Uterus (tissue), 4 donors: ENCODE measurements around the gene GHRH. TPM values are rescaled to one million over a fixed set of nuclear protein-coding genes. Genes with fewer than 3 reads are reported as not detected.

Experiments used
- DNase-seq, 2 donors: peaks; one replicate each; pipeline ENCODE4 v3.0.0-alpha.2; 2019 to 2020
- H3K27ac ChIP-seq, 2 donors: fragments of 200-600 bp; sonication (generic); 1 replicate in 1 of 2; 2 replicates in 1 of 2; pipeline ENCODE4 v1.5.1; 2016 to 2018
- H3K27me3 ChIP-seq, 2 donors: fragments of 200-600 bp; sonication (generic); one replicate each; pipeline ENCODE4 v1.5.1; 2018 to 2019; ENCODE audit warnings: control low read depth in 1 of 2
- H3K36me3 ChIP-seq, 2 donors: fragments of 200-600 bp; sonication (generic); one replicate each; pipeline ENCODE4 v1.5.1; 2019; ENCODE audit warnings: control low read depth in 1 of 2
- H3K4me1 ChIP-seq, 2 donors: fragments of 200-600 bp; sonication (generic); one replicate each; pipeline ENCODE4 v1.5.1; 2018 to 2019; ENCODE audit warnings: control low read depth in 1 of 2
- H3K4me3 ChIP-seq, 2 donors: fragments of 200-600 bp; sonication (generic); 1 replicate in 1 of 2; 2 replicates in 1 of 2; pipeline ENCODE4 v1.5.1; 2018 to 2019; ENCODE audit warnings: mild to moderate bottlenecking in 1 of 2
- H3K9me3 ChIP-seq, 2 donors: fragments of 200-600 bp; sonication (generic); one replicate each; pipeline ENCODE4 v1.5.1; 2019; ENCODE audit warnings: control low read depth in 1 of 2
- POLR2A ChIP-seq, 2 donors: fragments of 450-650 bp; IDR thresholded peaks; one replicate each; pipeline ENCODE4 v1.6.1; 2016; ENCODE audit warnings: antibody characterized with exemption in 2 of 2, mild to moderate bottlenecking in 1 of 2, moderate library complexity in 1 of 2
- intact Hi-C: fragments of 100-400 bp; cut with DNase I; formaldehyde crosslinking; loops from one replicate; pipeline ENCODE4 v1.15.1; 2023; ENCODE audit warnings: low total_unique reads
- total RNA-seq, 4 donors: library from RNA; depleted of rRNA in 3 of 4; stranded (reverse); fragments of >200 nt in 3 of 4; gene quantifications; one replicate each; pipeline versions ENCODE4 v1.1.0 to v1.2.4, GENCODE V29; 2014 to 2023
- TF ChIP-seq, protein P1 (sequence below), 4 experiments: fragments of 200-600 bp in 2 of 4; fragments of 450-650 bp in 2 of 4; sonication (generic) in 2 of 4; IDR thresholded peaks; one replicate each; pipeline ENCODE4 v1.5.1; 2016 to 2019; ENCODE audit warnings: antibody characterized with exemption in 4 of 4, mild to moderate bottlenecking in 2 of 4, moderate library complexity in 1 of 4
- donor health status: DM: yes; HTN: yes; CAD: no.

Gene GHRH
- total RNA-seq, 4 donors from 2014 or later, result not detected

DNA sequence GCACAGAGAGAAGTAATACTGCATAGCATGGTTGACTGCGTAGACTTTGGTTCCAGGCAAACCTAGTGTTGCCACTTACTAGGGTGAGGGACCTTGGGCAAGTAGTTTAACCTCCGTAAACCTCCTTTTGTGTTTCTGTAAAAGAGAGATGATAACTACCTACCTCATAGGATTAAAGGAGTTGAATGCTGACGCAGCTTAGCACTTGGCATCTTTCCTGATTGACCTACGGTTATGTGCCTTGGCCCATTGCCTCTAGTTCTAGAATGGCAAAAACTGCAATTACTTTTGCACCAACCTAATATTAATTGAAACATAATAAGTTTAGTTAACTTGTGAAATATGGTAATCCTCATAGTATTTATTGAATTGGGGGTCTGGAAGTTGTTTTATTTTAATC is 19.1 kb downstream of the GHRH start:
- H3K27me3 ChIP-seq, result no peaks in the 10 kb centered on the region
- no peaks in the 10 kb centered on the region for H3K36me3 ChIP-seq
- no peak for DNase-seq
- H3K4me3 ChIP-seq, result no peak overlapping the region
- TF ChIP-seq, protein P1, sequence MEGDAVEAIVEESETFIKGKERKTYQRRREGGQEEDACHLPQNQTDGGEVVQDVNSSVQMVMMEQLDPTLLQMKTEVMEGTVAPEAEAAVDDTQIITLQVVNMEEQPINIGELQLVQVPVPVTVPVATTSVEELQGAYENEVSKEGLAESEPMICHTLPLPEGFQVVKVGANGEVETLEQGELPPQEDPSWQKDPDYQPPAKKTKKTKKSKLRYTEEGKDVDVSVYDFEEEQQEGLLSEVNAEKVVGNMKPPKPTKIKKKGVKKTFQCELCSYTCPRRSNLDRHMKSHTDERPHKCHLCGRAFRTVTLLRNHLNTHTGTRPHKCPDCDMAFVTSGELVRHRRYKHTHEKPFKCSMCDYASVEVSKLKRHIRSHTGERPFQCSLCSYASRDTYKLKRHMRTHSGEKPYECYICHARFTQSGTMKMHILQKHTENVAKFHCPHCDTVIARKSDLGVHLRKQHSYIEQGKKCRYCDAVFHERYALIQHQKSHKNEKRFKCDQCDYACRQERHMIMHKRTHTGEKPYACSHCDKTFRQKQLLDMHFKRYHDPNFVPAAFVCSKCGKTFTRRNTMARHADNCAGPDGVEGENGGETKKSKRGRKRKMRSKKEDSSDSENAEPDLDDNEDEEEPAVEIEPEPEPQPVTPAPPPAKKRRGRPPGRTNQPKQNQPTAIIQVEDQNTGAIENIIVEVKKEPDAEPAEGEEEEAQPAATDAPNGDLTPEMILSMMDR (IDR thresholded peaks at IDR 0.05), result no peak
- TF ChIP-seq POLR2A (IDR thresholded peaks at IDR 0.05), result no peak
- intact Hi-C loops, result no loop called here
- H3K4me1 ChIP-seq, result no peaks in the 10 kb centered on the region
- no peaks in the 10 kb centered on the region for H3K9me3 ChIP-seq
- no peak overlapping the region for H3K27ac ChIP-seq

DNA sequence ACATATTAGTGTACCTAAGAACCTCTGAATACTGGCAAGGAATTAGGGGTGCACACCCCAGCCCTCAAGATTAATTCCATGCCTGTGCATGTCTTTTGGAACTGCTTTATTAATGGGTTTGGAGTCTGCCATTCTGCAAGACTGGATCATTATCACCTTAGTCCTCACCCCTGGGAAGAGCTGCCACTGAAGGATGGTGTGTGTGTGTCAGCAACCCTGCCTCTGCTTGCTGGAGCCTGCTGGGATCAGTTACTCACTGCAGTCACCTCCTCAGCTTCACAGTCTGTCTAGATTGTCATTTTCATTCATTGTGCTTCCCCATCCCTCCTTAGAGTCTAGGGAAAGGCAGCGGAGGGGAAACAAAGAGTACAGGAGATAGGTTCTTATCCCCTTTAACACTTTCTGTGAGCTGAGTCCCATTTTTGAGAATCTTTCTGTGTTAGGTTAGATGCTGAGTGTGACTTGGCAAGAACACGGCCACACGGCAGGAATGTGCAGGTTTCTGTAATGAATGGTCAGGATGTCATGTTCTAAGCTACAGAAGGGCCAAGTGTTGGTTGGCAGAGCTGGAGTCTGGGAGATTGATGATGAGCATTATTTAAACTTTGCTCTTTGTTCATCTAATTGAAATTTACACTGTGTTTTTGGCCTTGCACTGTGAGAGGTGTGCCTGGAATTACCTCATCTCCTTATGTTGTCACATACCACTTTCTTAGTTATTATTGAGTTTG is 21.1 kb downstream of the GHRH start:
- H3K4me1 ChIP-seq, result no peaks in the 10 kb centered on the region
- TF ChIP-seq, protein P1 (IDR thresholded peaks at IDR 0.05), result no peak
- TF ChIP-seq POLR2A (IDR thresholded peaks at IDR 0.05), result no peak
- no peaks in the 10 kb centered on the region for H3K9me3 ChIP-seq
- H3K4me3 ChIP-seq, result no peak overlapping the region
- no peaks in the 10 kb centered on the region for H3K27me3 ChIP-seq
- intact Hi-C loops, result no loop called here
- H3K36me3 ChIP-seq, result no peaks in the 10 kb centered on the region
- no peak overlapping the region for H3K27ac ChIP-seq
- DNase-seq, result no peak

DNA sequence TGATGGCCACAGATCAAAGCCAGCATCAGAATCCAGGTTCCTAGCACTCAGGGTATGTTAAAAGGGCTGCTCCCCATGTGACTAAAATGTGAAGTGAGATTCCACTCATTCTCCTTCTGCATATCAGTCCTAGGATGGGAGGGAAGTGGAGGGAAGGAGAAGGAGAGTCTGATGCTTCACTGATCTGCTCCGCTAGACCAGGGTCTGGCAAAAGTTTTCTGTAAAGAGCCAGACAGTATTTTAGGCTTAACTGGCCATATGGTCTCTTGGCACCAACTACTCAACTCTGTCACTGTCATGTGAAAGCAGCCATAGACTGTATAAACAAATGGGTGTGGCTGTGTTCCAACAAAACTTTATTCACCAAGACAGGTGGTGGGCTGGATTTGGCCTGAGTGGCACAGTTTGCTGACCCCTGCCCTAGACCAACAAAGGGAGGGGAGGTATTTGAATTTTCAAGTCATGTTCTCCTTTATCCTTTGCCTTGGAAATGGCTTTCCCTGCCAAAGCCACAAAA is 22.6 kb downstream of the GHRH start:
- Histone ChIP-seq H3K4me3 (no peak overlapping the region), H3K27me3 (no peaks in the 10 kb centered on the region), H3K9me3 (no peaks in the 10 kb centered on the region), H3K36me3 (no peaks in the 10 kb centered on the region), H3K4me1 (no peaks in the 10 kb centered on the region), H3K27ac (no peak overlapping the region)
- TF ChIP-seq, protein P1 (IDR thresholded peaks at IDR 0.05), result no peak
- TF ChIP-seq POLR2A (IDR thresholded peaks at IDR 0.05), result no peak
- DNase-seq, result no peak
- intact Hi-C loops, result no loop called here

DNA sequence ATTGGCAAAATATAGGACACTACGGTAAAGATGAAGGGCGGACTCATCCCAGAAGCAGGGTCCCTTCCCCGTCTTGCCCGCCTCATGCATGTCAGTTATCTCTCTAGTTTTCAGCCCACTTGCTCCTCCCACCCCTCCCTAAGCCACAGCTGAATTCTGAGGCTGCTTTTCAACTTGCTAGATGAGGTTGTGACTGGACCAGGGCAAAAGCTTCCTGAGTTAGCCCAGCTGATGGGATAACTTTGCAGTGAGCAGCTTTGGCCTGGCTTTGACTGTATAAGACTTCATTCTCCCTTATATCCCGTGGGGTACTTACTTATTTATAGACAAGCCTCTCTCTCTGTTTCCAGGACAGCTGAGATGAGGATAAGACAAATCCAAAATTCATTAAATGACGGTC is 23.2 kb downstream of the GHRH start:
- H3K27me3 ChIP-seq, result no peaks in the 10 kb centered on the region
- no peak for DNase-seq
- H3K36me3 ChIP-seq, result no peaks in the 10 kb centered on the region
- TF ChIP-seq, protein P1 (IDR thresholded peaks at IDR 0.05), result no peak
- no peak for TF ChIP-seq POLR2A (IDR thresholded peaks at IDR 0.05)
- H3K4me1 ChIP-seq, result no peaks in the 10 kb centered on the region
- intact Hi-C loops, result no loop called here
- no peak overlapping the region for H3K4me3 ChIP-seq
- H3K9me3 ChIP-seq, result no peaks in the 10 kb centered on the region
- no peak overlapping the region for H3K27ac ChIP-seq

DNA sequence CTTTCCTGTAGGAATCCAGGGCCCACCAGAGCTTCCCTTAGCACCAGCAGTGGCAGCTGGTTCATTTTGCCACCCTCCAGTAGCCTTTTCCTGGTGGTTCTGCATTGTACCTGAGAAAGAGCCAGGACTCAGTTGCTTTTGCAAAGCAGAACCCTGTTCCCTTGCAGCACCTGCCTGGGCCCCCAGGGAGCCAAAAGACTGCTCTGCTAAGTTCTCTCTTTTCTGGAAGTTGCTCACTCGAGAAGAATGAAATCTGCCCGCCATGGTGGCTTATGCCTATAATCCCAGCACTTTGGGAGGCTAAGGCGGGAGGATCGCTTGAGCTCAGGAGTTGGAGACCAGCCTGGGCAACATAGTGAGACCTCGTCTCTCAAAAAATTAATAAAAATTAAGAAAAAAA is 24.0 kb downstream of the GHRH start:
- no peak overlapping the region for H3K4me3 ChIP-seq
- no peaks in the 10 kb centered on the region for H3K4me1 ChIP-seq
- no peak for DNase-seq
- no peaks in the 10 kb centered on the region for H3K36me3 ChIP-seq
- TF ChIP-seq, protein P1 (IDR thresholded peaks at IDR 0.05), result no peak
- no peak for TF ChIP-seq POLR2A (IDR thresholded peaks at IDR 0.05)
- intact Hi-C loops, result no loop called here
- H3K27ac ChIP-seq, result no peak overlapping the region
- H3K27me3 ChIP-seq, result no peaks in the 10 kb centered on the region
- H3K9me3 ChIP-seq, result no peaks in the 10 kb centered on the region
